HAP-1 (cell line): ENCODE results near the gene SHC3.

ENCODE experiments used
- DNase-seq, 2 experiments: peaks; one replicate each; pipeline ENCODE4 v3.0.0-alpha.2; 2016 to 2020; ENCODE audit warnings: low spot score in 2 of 2
- H3K27me3 ChIP-seq: fragments of 250-450 bp; sonication (Bioruptor Pico); 2 replicates; pipeline ENCODE4 v1.5.1; 2020; ENCODE audit warnings: low read depth, mild to moderate bottlenecking, moderate library complexity
- H3K36me3 ChIP-seq: fragments of 250-450 bp; sonication (Bioruptor Pico); replicated peaks from 2 replicates; pipeline ENCODE4 v1.5.1; 2020; ENCODE audit warnings: mild to moderate bottlenecking
- H3K4me1 ChIP-seq: fragments of 250-450 bp; sonication (Bioruptor Pico); 2 replicates; pipeline ENCODE4 v1.5.1; 2020; ENCODE audit warnings: mild to moderate bottlenecking
- H3K4me3 ChIP-seq: fragments of 250-450 bp; sonication (Bioruptor Pico); 2 replicates; pipeline ENCODE4 v1.5.1; 2020; ENCODE audit warnings: mild to moderate bottlenecking, moderate library complexity
- H3K9me3 ChIP-seq: fragments of 250-450 bp; sonication (Bioruptor Pico); 2 replicates; pipeline ENCODE4 v1.5.1; 2020; ENCODE audit warnings: mild to moderate bottlenecking, moderate library complexity
- in situ Hi-C: fragments of 300-500 bp; cut with MboI; formaldehyde crosslinking; loops from 3 replicates; pipeline ENCODE4 v1.14.3; 2020; ENCODE audit warnings: low sequenced_read_pairs, inconsistent platforms, mixed read lengths

SHC3 gene

GRCh38 chr9:89022902-89023301 lies 155.7 kb downstream of the SHC3 start:
- Histone ChIP-seq H3K4me1 (no peaks in the 10 kb centered on the region), H3K27me3 (no peaks in the 10 kb centered on the region), H3K36me3 (no peaks in the 10 kb centered on the region), H3K4me3 (no peak overlapping the region), H3K9me3 (no peaks in the 10 kb centered on the region)
- in situ Hi-C loops, result loop anchor here (25.0 kb wide), 1 partner anchor 436 kb away; no protein-coding TSS in a partner anchor
- no peak for DNase-seq

GRCh38 chr9:89022001-89022759 lies 156.4 kb downstream of the SHC3 start:
- H3K4me1 ChIP-seq, result no peaks in the 10 kb centered on the region
- no peaks in the 10 kb centered on the region for H3K9me3 ChIP-seq
- H3K27me3 ChIP-seq, result no peaks in the 10 kb centered on the region
- in situ Hi-C loops, result loop anchor here (25.0 kb wide), 1 partner anchor 435 kb away; no protein-coding TSS in a partner anchor
- H3K36me3 ChIP-seq, result no peaks in the 10 kb centered on the region
- H3K4me3 ChIP-seq, result no peak overlapping the region
- DNase-seq, result no peak

- in situ Hi-C loops, result loop anchor here (25.0 kb wide), 1 partner anchor 434 kb away; no protein-coding TSS in a partner anchor
- H3K9me3 ChIP-seq, result no peaks in the 10 kb centered on the region
- DNase-seq, result no peak
- no peaks in the 10 kb centered on the region for H3K36me3 ChIP-seq
- H3K27me3 ChIP-seq, result no peaks in the 10 kb centered on the region
- no peaks in the 10 kb centered on the region for H3K4me1 ChIP-seq
- no peak overlapping the region for H3K4me3 ChIP-seq
Measured at GRCh38 chr9:89021154-89021803, 157.3 kb downstream of the SHC3 start.

GRCh38 chr9:89020754-89021153 lies 157.9 kb downstream of the SHC3 start:
- Histone ChIP-seq H3K27me3 (no peaks in the 10 kb centered on the region), H3K9me3 (no peaks in the 10 kb centered on the region), H3K4me1 (no peaks in the 10 kb centered on the region), H3K4me3 (no peak overlapping the region), H3K36me3 (no peaks in the 10 kb centered on the region)
- in situ Hi-C loops, result loop anchor here (25.0 kb wide), 1 partner anchor 433 kb away; no protein-coding TSS in a partner anchor
- DNase-seq, result no peak

GRCh38 chr9:89015336-89015735 lies 163.3 kb downstream of the SHC3 start:
- Histone ChIP-seq H3K36me3 (no peaks in the 10 kb centered on the region), H3K4me3 (no peak overlapping the region), H3K4me1 (no peaks in the 10 kb centered on the region), H3K27me3 (no peaks in the 10 kb centered on the region), H3K9me3 (no peaks in the 10 kb centered on the region)
- DNase-seq, result no peak
- in situ Hi-C loops, result loop anchor here (25.0 kb wide), 1 partner anchor 428 kb away; no protein-coding TSS in a partner anchor

- Histone ChIP-seq H3K9me3 (no peaks in the 10 kb centered on the region), H3K36me3 (no peaks in the 10 kb centered on the region), H3K27me3 (no peaks in the 10 kb centered on the region), H3K4me1 (no peaks in the 10 kb centered on the region), H3K4me3 (no peak overlapping the region)
- DNase-seq, result no peak
- in situ Hi-C loops, result loop anchor here (25.0 kb wide), 1 partner anchor 427 kb away; no protein-coding TSS in a partner anchor
Measured at GRCh38 chr9:89014153-89014552, 164.5 kb downstream of the SHC3 start.

GRCh38 chr9:89013660-89014059 lies 165.0 kb downstream of the SHC3 start:
- no peaks in the 10 kb centered on the region for H3K9me3 ChIP-seq
- DNase-seq, result no peak
- no peaks in the 10 kb centered on the region for H3K27me3 ChIP-seq
- no peaks in the 10 kb centered on the region for H3K36me3 ChIP-seq
- in situ Hi-C loops, result loop anchor here (25.0 kb wide), 1 partner anchor 426 kb away; no protein-coding TSS in a partner anchor
- H3K4me1 ChIP-seq, result no peaks in the 10 kb centered on the region
- no peak overlapping the region for H3K4me3 ChIP-seq

GRCh38 chr9:89012294-89013042 lies 166.2 kb downstream of the SHC3 start:
- Histone ChIP-seq H3K4me1 (no peaks in the 10 kb centered on the region), H3K4me3 (no peak overlapping the region), H3K27me3 (no peaks in the 10 kb centered on the region), H3K9me3 (no peaks in the 10 kb centered on the region), H3K36me3 (no peaks in the 10 kb centered on the region)
- DNase-seq, result no peak
- in situ Hi-C loops, result loop anchor here (25.0 kb wide), 1 partner anchor 425 kb away; no protein-coding TSS in a partner anchor

GRCh38 chr9:89011683-89012082 lies 166.9 kb downstream of the SHC3 start:
- DNase-seq, result no peak
- in situ Hi-C loops, result loop anchor here (25.0 kb wide), 1 partner anchor 424 kb away; no protein-coding TSS in a partner anchor

GRCh38 chr9:89010526-89011111 lies 168.0 kb downstream of the SHC3 start:
- Histone ChIP-seq H3K4me3 (no peak overlapping the region), H3K36me3 (no peaks in the 10 kb centered on the region), H3K27me3 (no peaks in the 10 kb centered on the region), H3K9me3 (no peaks in the 10 kb centered on the region), H3K4me1 (no peaks in the 10 kb centered on the region)
- DNase-seq, result no peak
- in situ Hi-C loops, result loop anchor here (25.0 kb wide), 1 partner anchor 423 kb away; no protein-coding TSS in a partner anchor

More at GRCh38 chr9:89011683-89012082, 166.9 kb downstream of the SHC3 start:
- Histone ChIP-seq H3K4me3 (no peak overlapping the region), H3K36me3 (no peaks in the 10 kb centered on the region), H3K4me1 (no peaks in the 10 kb centered on the region), H3K9me3 (no peaks in the 10 kb centered on the region), H3K27me3 (no peaks in the 10 kb centered on the region)

- Histone ChIP-seq H3K27me3 (0 out of 2 replicates have a peak, but pooled peaks cover 4% of the 10 kb centered on the region), H3K4me3 (no peak overlapping the region), H3K4me1 (no peaks in the 10 kb centered on the region), H3K36me3 (no peaks in the 10 kb centered on the region), H3K9me3 (no peaks in the 10 kb centered on the region)
- in situ Hi-C loops, result loop anchor here (25.0 kb wide), 1 partner anchor 423 kb away; no protein-coding TSS in a partner anchor
- DNase-seq, result no peak
Measured at GRCh38 chr9:89010056-89010455, 168.6 kb downstream of the SHC3 start.

GRCh38 chr9:89009546-89009840 lies 169.1 kb downstream of the SHC3 start:
- no peak for DNase-seq
- Histone ChIP-seq H3K4me3 (no peak overlapping the region), H3K4me1 (no peaks in the 10 kb centered on the region), H3K9me3 (no peaks in the 10 kb centered on the region), H3K36me3 (no peaks in the 10 kb centered on the region), H3K27me3 (peaks cover 7% of the 10 kb centered on the region; the same call in 1 of the 2 replicates)
- in situ Hi-C loops, result loop anchor here (25.0 kb wide), 1 partner anchor 422 kb away; no protein-coding TSS in a partner anchor
